Thoracic aorta (tissue), 2 donors: ENCODE results near the gene CSTA. TPM values are rescaled to one million over a fixed set of nuclear protein-coding genes. Genes with fewer than 3 reads are reported as not detected.

Source experiments
- ATAC-seq: fragments of 150-250 bp; one replicate; pipeline ENCODE4 v1.8.0; 2017; ENCODE audit warnings: low read depth; ENCODE audit not compliant: insufficient number of reproducible peaks, low FRiP score
- DNase-seq: peaks from one replicate; pipeline ENCODE4 v3.0.0-alpha.2; 2020; ENCODE audit warnings: low spot score
- H3K27ac ChIP-seq, 2 donors: fragments of 200-600 bp; sonication (generic); 1 replicate in 1 of 2; 2 replicates in 1 of 2; pipeline ENCODE4 v1.5.1; 2016; ENCODE audit warnings: mild to moderate bottlenecking in 2 of 2, moderate library complexity in 2 of 2
- H3K27me3 ChIP-seq: fragments of 200-600 bp; sonication (generic); replicated peaks from 2 replicates; pipeline ENCODE4 v1.6.0; 2016; ENCODE audit warnings: mild to moderate bottlenecking; ENCODE audit not compliant: insufficient read depth
- H3K36me3 ChIP-seq: fragments of 200-600 bp; sonication (generic); one replicate; pipeline ENCODE4 v1.5.1; 2016
- H3K4me1 ChIP-seq, 2 donors: fragments of 200-600 bp; sonication (generic); 1 replicate in 1 of 2; 2 replicates in 1 of 2; pipeline versions ENCODE4 v1.5.1 to v1.6.0; 2016; ENCODE audit warnings: low read depth in 2 of 2, mild to moderate bottlenecking in 1 of 2; ENCODE audit not compliant: control insufficient read depth in 1 of 2
- H3K4me3 ChIP-seq: fragments of 200-600 bp; sonication (generic); 2 replicates; pipeline ENCODE4 v1.5.1; 2016; ENCODE audit warnings: mild to moderate bottlenecking
- H3K9me3 ChIP-seq: fragments of 200-600 bp; sonication (generic); 2 replicates; pipeline ENCODE4 v1.5.1; 2016
- total RNA-seq, 2 donors: library from RNA; depleted of rRNA; stranded (reverse); fragments of >200 nt; gene quantifications; one replicate each; pipeline versions ENCODE4 v1.1.0 to v1.2.3, GENCODE V29; 2016
- TF ChIP-seq, protein P1 (sequence below): fragments of 200-600 bp; sonication (generic); IDR thresholded peaks from one replicate; pipeline ENCODE4 v1.5.1; 2019; ENCODE audit warnings: antibody characterized with exemption

Gene CSTA
- total RNA-seq, 2 donors from 2014 or later, result 12.3 TPM; not detected in 1

DNA sequence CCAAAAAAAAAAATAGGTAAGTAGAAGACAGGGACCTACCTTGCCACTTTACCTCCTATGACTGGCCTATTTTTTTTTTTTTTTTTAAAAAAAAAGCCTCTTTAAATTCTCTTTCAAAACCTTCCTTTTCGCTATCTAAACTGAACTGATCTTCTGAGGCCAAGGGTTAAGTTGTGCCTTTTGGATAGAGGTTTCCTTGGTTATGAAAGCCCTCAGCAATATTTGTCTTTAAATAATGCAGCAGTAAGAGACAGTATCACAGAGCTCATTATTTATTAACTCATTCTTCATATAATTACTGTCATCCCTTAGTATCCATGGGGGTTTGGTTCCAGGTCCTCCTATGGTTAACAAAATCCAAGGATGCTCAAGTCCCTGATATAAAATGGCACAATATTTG is 49.0 kb downstream of the CSTA start:
- Histone ChIP-seq H3K9me3 (no peaks in the 10 kb centered on the region), H3K27me3 (no peaks in the 10 kb centered on the region), H3K27ac (no peak overlapping the region), H3K4me1 (no peaks in the 10 kb centered on the region), H3K4me3 (no peak overlapping the region), H3K36me3 (peaks cover 5% of the 10 kb centered on the region)
- DNase-seq (no peak), ATAC-seq (no peak)
- TF ChIP-seq, protein P1, sequence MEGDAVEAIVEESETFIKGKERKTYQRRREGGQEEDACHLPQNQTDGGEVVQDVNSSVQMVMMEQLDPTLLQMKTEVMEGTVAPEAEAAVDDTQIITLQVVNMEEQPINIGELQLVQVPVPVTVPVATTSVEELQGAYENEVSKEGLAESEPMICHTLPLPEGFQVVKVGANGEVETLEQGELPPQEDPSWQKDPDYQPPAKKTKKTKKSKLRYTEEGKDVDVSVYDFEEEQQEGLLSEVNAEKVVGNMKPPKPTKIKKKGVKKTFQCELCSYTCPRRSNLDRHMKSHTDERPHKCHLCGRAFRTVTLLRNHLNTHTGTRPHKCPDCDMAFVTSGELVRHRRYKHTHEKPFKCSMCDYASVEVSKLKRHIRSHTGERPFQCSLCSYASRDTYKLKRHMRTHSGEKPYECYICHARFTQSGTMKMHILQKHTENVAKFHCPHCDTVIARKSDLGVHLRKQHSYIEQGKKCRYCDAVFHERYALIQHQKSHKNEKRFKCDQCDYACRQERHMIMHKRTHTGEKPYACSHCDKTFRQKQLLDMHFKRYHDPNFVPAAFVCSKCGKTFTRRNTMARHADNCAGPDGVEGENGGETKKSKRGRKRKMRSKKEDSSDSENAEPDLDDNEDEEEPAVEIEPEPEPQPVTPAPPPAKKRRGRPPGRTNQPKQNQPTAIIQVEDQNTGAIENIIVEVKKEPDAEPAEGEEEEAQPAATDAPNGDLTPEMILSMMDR, result no peak

GRCh38 chr3:122377975-122378374 is 52.9 kb downstream of the CSTA start:
- no peak overlapping the region for H3K27ac ChIP-seq
- no peaks in the 10 kb centered on the region for H3K36me3 ChIP-seq
- no peaks in the 10 kb centered on the region for H3K27me3 ChIP-seq
- no peaks in the 10 kb centered on the region for H3K9me3 ChIP-seq
- DNase-seq (no peak), ATAC-seq (no peak)
- peaks cover 0 to 8% of the 10 kb centered on the region in 2 donors for H3K4me1 ChIP-seq
- no peak overlapping the region for H3K4me3 ChIP-seq
- TF ChIP-seq, protein P1, result no peak

- peak; percentile 59 for DNase-seq
- Histone ChIP-seq H3K27ac (peak within 1 kb of the TSS; percentile 70 to 84), H3K9me3 (no peaks in the 10 kb centered on the region), H3K36me3 (no peaks in the 10 kb centered on the region), H3K4me1 (peaks cover 4 to 27% of the 10 kb centered on the region in 2 donors), H3K27me3 (no peaks in the 10 kb centered on the region), H3K4me3 (peak within 1 kb of the TSS; percentile 81)
- peak; percentile 54 for ATAC-seq
- TF ChIP-seq, protein P1, result no peak
Observed at GRCh38 chr3:122382888-122383666, 58.0 kb downstream of the CSTA start, which contains the start of gene MIX23. MIX23 (minus strand) TSS chr3:122383231; CDS start chr3:122383224, 7 bp downstream.

DNA sequence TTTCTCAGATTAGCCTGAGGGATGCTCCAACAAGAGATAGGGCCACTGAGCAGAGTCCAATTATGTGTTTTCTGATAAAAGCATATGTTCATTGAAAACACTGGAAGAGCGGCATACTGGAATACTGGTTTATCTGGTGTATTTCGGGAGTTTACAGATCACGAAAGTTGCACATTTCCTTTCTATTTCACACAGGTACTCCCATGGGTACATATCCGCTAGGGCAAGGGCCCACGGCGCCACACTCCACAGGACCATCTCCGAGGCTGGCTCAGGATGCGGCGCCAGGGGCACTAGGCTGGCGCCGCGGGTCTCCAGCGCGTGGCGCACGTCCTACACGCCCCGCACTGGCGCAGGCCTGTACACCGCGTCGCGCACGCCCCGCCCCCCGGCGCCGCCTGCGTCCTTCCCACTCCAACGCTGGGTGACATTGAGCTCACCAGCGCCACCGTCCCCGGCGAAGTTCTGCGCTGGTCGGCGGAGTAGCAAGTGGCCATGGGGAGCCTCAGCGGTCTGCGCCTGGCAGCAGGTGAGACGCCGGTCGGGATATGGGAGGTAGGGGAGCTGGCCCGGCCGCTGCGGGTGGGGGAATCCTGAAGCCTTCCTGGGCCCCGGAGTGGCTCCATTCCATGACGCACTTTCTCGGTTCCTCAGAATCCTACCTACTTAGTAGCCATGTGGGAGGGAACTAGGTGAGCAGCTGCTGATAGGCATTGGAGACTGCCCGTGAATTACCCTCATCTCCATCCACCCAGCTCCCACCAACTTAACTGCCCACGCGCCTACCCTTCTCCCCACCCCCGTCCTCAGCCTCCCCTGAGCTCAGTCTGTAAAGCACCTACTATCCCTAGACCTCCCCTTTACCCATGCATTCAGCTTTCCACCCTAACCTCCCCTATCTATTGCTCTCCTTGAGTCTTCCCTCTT is 59.0 kb downstream of the CSTA start, which contains the start of gene FAM162A:
Gene FAM162A, plus strand, starts transcription at position 412 of the 927 bp plus-strand sequence. Its CDS starts 84 bp downstream, at position 496.
- peak within 1 kb of the TSS; percentile 81 for H3K4me3 ChIP-seq
- no peaks in the 10 kb centered on the region for H3K9me3 ChIP-seq
- H3K36me3 ChIP-seq, result no peaks in the 10 kb centered on the region
- ATAC-seq (peak; percentile 92), DNase-seq (peak; percentile 70)
- H3K4me1 ChIP-seq, result peaks cover 4 to 27% of the 10 kb centered on the region in 2 donors
- no peaks in the 10 kb centered on the region for H3K27me3 ChIP-seq
- TF ChIP-seq, protein P1, result peak; percentile 58
- H3K27ac ChIP-seq, result peak within 1 kb of the TSS; percentile 70 to 84

- DNase-seq, result no peak
- Histone ChIP-seq H3K9me3 (no peaks in the 10 kb centered on the region), H3K36me3 (no peaks in the 10 kb centered on the region), H3K4me1 (peaks cover 4 to 19% of the 10 kb centered on the region in 2 donors), H3K27ac (no peak overlapping the region), H3K4me3 (no peak overlapping the region), H3K27me3 (no peaks in the 10 kb centered on the region)
- TF ChIP-seq, protein P1, result no peak
- ATAC-seq, result no peak
Observed at GRCh38 chr3:122387709-122388108, 62.7 kb downstream of the CSTA start.
